Activated CD4-positive, alpha-beta T cell treated with anti-CD3 and anti-CD28 coated beads, Interleukin-2, amount 50 U/mL, for 24 hours (primary cell): ENCODE data around the gene IGF2BP2.
A peak's percentile ranks its signal among the peaks of the same experiment; 100 is the strongest.
"Not testable (repeated sequence)": the region's sequence is repeated elsewhere in the genome, so short reads cannot be mapped to it uniquely, and the experiment has no call there.

Experiments
- DNase-seq, 2 donors: peaks; one replicate each; pipeline ENCODE4 v3.0.0-alpha.2; 2020; ENCODE audit warnings: low read depth in 1 of 2, low spot score in 1 of 2

The IGF2BP2 gene

DNA sequence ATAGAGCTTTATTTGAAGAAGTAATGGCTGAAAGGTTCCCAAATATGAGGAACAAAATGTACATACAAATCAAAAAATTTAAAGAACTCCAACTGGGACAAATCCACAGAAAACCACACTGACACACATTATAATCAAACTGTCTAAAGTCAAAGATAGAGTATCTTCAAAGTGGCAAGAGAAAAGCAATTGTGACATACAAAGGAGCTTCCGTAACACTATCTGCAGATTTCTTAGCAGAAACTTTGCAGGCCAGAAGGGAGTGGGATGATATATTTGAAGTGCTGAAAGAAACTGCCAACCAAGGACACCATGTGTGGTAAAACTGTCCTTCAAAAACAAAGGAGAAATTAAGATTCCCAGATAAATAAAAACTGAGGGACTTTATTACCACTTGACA is 146.8 kb downstream of the IGF2BP2 start:
- no peak for DNase-seq

- no peak for DNase-seq
Measured at GRCh38 chr3:185677146-185677829, 147.6 kb downstream of the IGF2BP2 start.

DNA sequence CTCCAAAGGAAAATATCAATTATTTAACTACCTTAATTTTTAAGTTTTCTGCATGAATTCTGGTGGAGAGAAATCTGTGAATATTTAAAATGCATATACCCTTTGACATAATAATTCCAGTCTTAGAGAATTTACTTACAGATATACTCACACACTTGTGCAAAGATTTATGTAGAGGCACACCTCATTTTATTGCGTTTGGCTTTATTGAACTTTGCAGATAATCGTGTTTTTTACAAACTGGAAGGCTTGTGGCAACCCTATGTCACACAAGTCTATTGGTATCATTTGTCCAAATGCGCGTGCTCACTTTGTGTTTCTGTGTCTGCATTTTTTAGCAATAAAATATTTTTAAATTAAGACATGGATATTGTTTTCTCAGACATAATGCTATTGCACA is 157.3 kb downstream of the IGF2BP2 start:
- no peak for DNase-seq

DNA sequence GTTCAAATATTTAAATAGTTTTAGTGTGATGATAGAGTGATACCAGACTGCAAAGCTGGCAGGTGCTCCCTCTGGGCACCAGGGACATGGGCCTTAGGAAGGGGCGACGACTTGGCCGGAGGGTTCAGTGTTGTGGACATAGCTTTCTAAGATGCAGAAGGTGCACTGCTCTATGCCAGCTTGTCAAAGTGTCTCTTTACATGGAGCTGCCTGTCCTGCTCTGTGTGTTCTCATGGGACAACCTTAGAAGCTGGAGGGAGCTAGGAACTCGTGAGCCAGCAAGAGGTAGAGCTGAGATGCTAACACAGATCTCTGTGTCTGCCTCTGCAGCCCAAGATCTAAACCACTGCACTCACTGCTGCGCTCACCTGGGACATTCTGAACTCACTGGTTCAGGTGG is 160.9 kb downstream of the IGF2BP2 start:
- no peak for DNase-seq

DNA sequence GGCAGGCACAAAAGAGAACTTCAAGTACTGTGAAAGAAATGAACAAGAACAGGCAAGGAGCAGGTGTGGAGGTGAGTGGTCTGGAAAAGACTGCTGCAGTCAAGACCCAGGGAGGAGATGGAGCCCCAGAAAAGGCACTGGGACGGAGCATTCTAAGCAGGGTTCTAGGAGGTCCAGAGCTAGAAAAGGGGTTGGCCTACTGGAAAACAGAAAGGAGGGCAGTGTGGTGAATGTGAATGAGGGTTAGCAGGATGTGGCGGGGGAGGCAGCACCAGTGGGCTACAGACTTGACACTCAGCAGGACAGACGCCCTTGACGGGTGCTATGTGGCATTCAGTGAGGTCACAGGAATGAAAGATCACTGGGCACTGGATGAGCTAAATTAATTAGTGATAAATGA is 163.1 kb downstream of the IGF2BP2 start:
- DNase-seq, result no peak

DNA sequence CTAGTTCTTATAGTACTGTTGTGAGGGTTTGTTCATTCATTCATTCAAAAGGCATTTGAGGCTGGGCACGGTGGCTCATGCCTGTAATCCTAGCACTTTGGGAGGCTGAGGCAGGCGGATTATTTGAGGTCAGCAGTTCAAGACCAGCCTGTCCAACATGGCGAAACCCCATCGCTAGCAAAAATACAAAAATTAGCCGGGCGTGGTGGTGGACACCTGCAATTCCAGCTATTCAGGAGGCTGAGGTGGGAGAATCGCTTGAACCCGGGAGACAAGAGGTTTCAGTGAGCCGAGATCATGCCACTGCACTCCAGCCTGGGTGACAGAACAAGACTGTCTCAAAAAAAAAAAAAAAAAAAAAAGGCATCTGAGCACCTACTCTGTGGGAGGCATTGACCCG is 163.5 kb downstream of the IGF2BP2 start:
- not testable (repeated sequence) for DNase-seq

- peak; percentile 35 to 61 for DNase-seq
Measured at GRCh38 chr3:185659942-185660921, 164.6 kb downstream of the IGF2BP2 start.

DNA sequence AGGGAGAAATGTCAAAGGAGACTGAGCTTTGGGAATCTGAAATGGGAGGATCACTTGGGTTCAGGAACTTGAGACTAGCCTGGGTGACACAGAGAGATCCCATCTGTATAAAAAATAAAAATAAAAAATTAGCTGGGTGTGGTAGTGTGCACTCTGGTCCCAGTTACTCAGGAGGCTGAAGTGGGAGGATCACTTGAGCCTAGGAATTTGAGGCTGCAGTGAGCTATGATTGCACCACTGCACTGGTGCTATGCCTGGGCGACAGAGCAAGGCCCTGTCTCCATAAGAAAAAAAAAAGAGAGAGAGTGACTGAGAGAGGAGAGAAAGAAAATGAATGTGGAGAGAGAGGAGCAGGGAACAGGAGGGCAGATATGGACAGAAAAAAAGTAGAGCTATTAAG is 165.9 kb downstream of the IGF2BP2 start:
- DNase-seq, result no peak

GRCh38 chr3:185658504-185658912 is 166.3 kb downstream of the IGF2BP2 start:
- DNase-seq, result no peak

DNA sequence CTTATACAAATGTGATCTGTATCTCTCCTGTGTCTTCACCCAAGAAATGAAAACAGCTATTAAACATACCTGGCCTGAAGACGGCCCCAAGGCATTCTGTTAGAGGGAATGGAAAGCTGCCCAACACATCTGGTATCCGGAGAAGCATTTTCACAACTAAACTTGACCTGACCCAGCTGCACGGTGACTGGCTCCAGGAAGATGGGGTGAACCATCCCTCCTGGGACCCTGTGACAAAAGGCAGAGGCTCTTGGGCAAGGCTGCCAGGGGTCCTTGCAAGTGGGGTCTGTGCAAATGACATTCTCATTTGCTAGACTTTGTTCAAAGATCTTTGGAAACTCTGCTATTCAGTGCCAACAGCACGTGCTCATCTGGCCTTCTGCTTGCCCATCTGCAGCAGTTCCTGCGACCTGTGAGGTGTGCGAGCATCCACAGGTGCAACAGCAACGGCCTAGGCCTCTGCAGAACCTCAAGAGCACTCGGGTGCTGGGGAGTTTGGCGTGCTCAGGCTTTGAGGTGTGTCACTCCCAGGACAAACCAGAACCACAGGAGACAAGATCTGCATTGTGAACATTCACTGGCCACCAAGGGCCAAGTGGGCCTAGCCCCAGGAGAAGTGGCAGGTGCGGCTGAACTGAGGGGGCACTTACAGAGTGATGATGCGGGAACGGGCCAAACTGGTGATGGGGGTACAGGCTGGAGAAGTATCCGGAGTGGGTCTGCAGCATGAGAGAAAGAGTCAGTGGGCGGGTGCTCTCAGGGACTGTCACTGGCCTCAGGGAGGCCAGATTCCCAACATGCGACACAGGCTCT is 166.9 kb downstream of the IGF2BP2 start:
- DNase-seq, result no peak

GRCh38 chr3:185657211-185657610 is 167.6 kb downstream of the IGF2BP2 start:
- DNase-seq, result no peak

GRCh38 chr3:185656321-185656840 is 168.5 kb downstream of the IGF2BP2 start:
- DNase-seq, result no peak

- no peak for DNase-seq
Measured at GRCh38 chr3:185655426-185656320, 169.2 kb downstream of the IGF2BP2 start.

DNA sequence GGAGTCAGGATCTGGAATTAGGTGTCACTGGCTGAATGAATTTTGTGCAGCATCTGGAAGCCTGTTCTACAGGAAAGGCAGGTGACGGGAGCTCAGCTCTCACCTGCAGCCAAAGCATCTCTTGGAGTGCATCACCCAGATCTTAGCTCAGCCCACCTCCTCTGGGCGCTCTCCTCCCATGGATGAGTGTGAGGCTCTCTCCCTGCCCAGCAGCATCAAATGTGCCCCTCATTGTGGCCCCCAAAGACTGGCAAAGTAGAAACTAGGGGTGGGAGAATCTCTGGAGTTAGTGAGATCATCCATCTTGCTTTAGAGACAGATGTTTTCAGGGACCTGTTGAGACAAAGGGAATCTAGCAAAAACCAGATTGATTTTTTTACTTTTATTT is 170.1 kb downstream of the IGF2BP2 start:
- DNase-seq, result no peak

DNA sequence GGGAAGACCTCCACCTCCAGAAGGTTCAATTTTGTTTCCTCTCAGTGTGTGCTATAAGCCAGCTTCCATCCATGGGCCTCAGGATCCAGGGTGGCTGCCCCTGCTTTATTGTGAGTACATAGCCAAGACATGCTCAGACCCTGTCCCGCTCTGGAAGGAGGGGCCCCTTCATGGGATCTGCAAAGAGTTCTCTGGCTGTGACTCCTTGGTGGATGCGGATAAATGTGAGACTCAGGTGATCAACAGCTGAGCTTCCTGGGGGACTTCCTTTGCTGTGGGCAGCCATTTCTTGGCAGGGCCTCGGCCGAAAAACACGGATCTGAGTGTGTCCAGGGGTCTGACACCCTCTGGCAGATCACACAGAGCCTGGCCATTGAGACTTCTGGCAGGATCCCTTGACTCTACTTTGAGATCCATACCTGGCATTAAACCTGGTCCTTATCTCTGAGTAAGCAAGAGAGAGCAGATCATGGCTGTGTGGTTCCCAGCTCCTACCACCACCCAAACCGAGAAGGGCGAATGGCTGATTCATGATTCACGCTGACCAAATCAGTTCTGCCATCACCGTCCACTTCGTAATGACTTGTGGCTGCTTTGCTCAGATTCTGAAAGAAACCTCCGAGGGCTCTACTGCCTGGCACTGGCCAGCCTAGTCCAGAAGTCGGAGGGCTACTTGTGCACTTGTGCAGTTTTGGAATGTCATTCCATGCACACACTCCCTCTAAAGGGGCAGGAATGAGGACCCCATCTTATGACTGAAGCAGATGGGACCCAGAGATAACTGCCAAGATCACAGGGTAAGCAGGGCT is 170.7 kb downstream of the IGF2BP2 start:
- no peak for DNase-seq

- DNase-seq, result no peak
Measured at GRCh38 chr3:185651971-185652370, 172.9 kb downstream of the IGF2BP2 start.

DNA sequence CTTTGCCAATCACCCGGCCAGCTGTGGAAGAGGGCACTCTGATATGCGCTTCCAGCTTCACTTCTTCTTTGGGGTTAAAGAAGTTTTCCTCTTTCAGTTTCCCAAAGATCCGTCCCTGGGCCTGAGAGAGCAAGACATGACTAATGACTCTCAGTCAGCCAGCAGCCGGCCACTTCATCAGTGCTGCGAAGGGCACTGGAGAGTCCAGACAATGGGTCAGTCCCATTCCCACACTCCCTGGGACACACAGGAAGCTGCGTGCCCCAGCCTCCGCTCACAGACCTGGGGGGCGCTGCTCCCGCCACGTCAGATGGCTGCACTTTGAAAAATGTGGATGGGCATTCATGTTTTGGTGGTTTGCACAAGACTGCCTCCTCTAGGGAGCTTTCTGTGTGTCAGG is 175.4 kb downstream of the IGF2BP2 start:
- DNase-seq, result no peak

DNA sequence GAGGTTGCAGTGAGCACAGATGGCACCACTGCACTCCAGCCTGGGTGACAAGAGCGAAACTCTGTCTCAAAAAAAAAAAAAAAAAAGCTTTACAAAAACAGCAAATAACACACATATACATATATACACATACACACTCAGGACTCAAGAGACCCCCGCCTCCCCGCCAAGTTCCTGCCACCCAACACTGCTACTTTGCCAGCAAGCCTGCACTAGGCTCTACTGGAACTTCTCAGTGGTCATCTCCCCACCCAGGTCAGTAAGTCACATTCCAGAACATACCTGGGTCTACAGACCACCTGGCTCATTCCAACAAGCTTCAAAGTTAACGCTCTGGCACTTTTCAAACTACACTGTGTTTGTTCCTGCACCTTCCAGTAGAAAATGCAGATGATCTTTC is 176.4 kb downstream of the IGF2BP2 start:
- no peak for DNase-seq

- DNase-seq, result no peak
Measured at GRCh38 chr3:185647880-185648210, 177.0 kb downstream of the IGF2BP2 start.
